Activated T-helper 17 cell treated with anti-CD3 and anti-CD28 coated beads, Interleukin-2, amount 50 U/mL, for 72 hours (primary cell): ENCODE results near the gene OR13C9. TPM values are rescaled to one million over a fixed set of nuclear protein-coding genes. Genes with fewer than 3 reads are reported as not detected.
"Not testable (repeated sequence)": the region's sequence is repeated elsewhere in the genome, so short reads cannot be mapped to it uniquely, and the experiment has no call there.

ENCODE experiments used
- ATAC-seq: fragments of 150-1000 bp; cut with Tn5 transposase; replicated peaks from 2 replicates; pipeline ENCODE4 v1.10.0; 2021; ENCODE audit warnings: mild to moderate bottlenecking, moderate library complexity
- H3K27ac Mint-ChIP-seq: one replicate; pipeline ENCODE4 v1.8.0; 2022; ENCODE audit warnings: mixed read lengths
- H3K27me3 Mint-ChIP-seq: one replicate; pipeline ENCODE4 v1.8.0; 2022; ENCODE audit warnings: mixed read lengths
- H3K36me3 Mint-ChIP-seq: one replicate; pipeline ENCODE4 v1.8.0; 2022; ENCODE audit warnings: low read depth, mild to moderate bottlenecking, mixed read lengths
- H3K4me1 Mint-ChIP-seq: one replicate; pipeline ENCODE4 v1.8.0; 2022; ENCODE audit warnings: mixed read lengths
- H3K4me3 Mint-ChIP-seq: one replicate; pipeline ENCODE4 v1.8.0; 2022; ENCODE audit warnings: mild to moderate bottlenecking, mixed read lengths
- H3K9me3 Mint-ChIP-seq: one replicate; pipeline ENCODE4 v1.8.0; 2022; ENCODE audit warnings: mixed read lengths
- total RNA-seq, 2 donors: library from RNA; stranded (reverse); gene quantifications; one replicate each; pipeline ENCODE4 v1.2.3, GENCODE V29; 2022

Gene OR13C9
- total RNA-seq = not detected

GRCh38 chr9:104618104-104618503 lies at the start of gene OR13C9:
Gene OR13C9 (minus strand): TSS chr9:104618204. CDS start chr9:104618204, 0 bp downstream.
- no peaks in the 10 kb centered on the region for H3K36me3 Mint-ChIP-seq
- no peaks in the 10 kb centered on the region for H3K9me3 Mint-ChIP-seq
- no peaks in the 10 kb centered on the region for H3K4me1 Mint-ChIP-seq
- H3K27me3 Mint-ChIP-seq = no peaks in the 10 kb centered on the region
- H3K27ac Mint-ChIP-seq = no peak within 1 kb of the TSS
- no peak for ATAC-seq
- no peak within 1 kb of the TSS for H3K4me3 Mint-ChIP-seq

- Mint-ChIP-seq H3K4me1 (no peaks in the 10 kb centered on the region), H3K27ac (no peak overlapping the region), H3K4me3 (no peak overlapping the region), H3K9me3 (no peaks in the 10 kb centered on the region), H3K27me3 (peaks cover 4% of the 10 kb centered on the region), H3K36me3 (no peaks in the 10 kb centered on the region)
- no peak for ATAC-seq
These were observed 40.6 kb upstream of the OR13C9 start for GRCh38 chr9:104658496-104659195.

GRCh38 chr9:104635456-104635855 lies 17.5 kb upstream of the OR13C9 start:
- H3K27me3 Mint-ChIP-seq = peaks cover 2% of the 10 kb centered on the region
- no peaks in the 10 kb centered on the region for H3K36me3 Mint-ChIP-seq
- H3K27ac Mint-ChIP-seq = no peak overlapping the region
- H3K9me3 Mint-ChIP-seq = peaks cover 9% of the 10 kb centered on the region
- ATAC-seq = no peak
- H3K4me3 Mint-ChIP-seq = no peak overlapping the region
- H3K4me1 Mint-ChIP-seq = no peaks in the 10 kb centered on the region

GRCh38 chr9:104633976-104634520 lies 16.0 kb upstream of the OR13C9 start:
- Mint-ChIP-seq H3K4me1 (no peaks in the 10 kb centered on the region), H3K27me3 (peaks cover 6% of the 10 kb centered on the region), H3K9me3 (peaks cover 9% of the 10 kb centered on the region), H3K4me3 (no peak overlapping the region), H3K36me3 (no peaks in the 10 kb centered on the region), H3K27ac (no peak overlapping the region)
- no peak for ATAC-seq

GRCh38 chr9:104625964-104626363 lies 8.0 kb upstream of the OR13C9 start:
- H3K4me3 Mint-ChIP-seq, H3K27ac Mint-ChIP-seq, H3K27me3 Mint-ChIP-seq, H3K36me3 Mint-ChIP-seq, ATAC-seq, H3K4me1 Mint-ChIP-seq, H3K9me3 Mint-ChIP-seq: not testable (repeated sequence)

GRCh38 chr9:104617418-104617817 lies 586 bp downstream of the OR13C9 start:
- no peaks in the 10 kb centered on the region for H3K27me3 Mint-ChIP-seq
- no peak overlapping the region for H3K27ac Mint-ChIP-seq
- H3K4me3 Mint-ChIP-seq = no peak overlapping the region
- H3K36me3 Mint-ChIP-seq = no peaks in the 10 kb centered on the region
- H3K4me1 Mint-ChIP-seq = no peaks in the 10 kb centered on the region
- no peak for ATAC-seq
- no peaks in the 10 kb centered on the region for H3K9me3 Mint-ChIP-seq

GRCh38 chr9:104611213-104611612 lies 6.8 kb downstream of the OR13C9 start:
- Mint-ChIP-seq H3K4me3 (no peak overlapping the region), H3K27ac (no peak overlapping the region), H3K4me1 (no peaks in the 10 kb centered on the region), H3K36me3 (no peaks in the 10 kb centered on the region), H3K9me3 (no peaks in the 10 kb centered on the region), H3K27me3 (no peaks in the 10 kb centered on the region)
- no peak for ATAC-seq

GRCh38 chr9:104608336-104608735 lies 9.7 kb downstream of the OR13C9 start:
- H3K9me3 Mint-ChIP-seq = no peaks in the 10 kb centered on the region
- H3K27me3 Mint-ChIP-seq = no peaks in the 10 kb centered on the region
- H3K4me3 Mint-ChIP-seq = no peak overlapping the region
- H3K4me1 Mint-ChIP-seq = no peaks in the 10 kb centered on the region
- no peak for ATAC-seq
- H3K27ac Mint-ChIP-seq = no peak overlapping the region
- H3K36me3 Mint-ChIP-seq = no peaks in the 10 kb centered on the region

- no peaks in the 10 kb centered on the region for H3K9me3 Mint-ChIP-seq
- H3K27me3 Mint-ChIP-seq = no peaks in the 10 kb centered on the region
- ATAC-seq = no peak
- no peaks in the 10 kb centered on the region for H3K36me3 Mint-ChIP-seq
- no peaks in the 10 kb centered on the region for H3K4me1 Mint-ChIP-seq
- no peak overlapping the region for H3K27ac Mint-ChIP-seq
- H3K4me3 Mint-ChIP-seq = no peak overlapping the region
These were observed 11.9 kb downstream of the OR13C9 start for GRCh38 chr9:104606152-104606551.

GRCh38 chr9:104605527-104605926 lies 12.5 kb downstream of the OR13C9 start, which contains the start of gene OR13C2:
Gene OR13C2 (minus strand): TSS chr9:104605627. CDS start chr9:104605627, 0 bp downstream.
- not testable (repeated sequence) for ATAC-seq, H3K36me3 Mint-ChIP-seq, H3K4me1 Mint-ChIP-seq, H3K27ac Mint-ChIP-seq, H3K9me3 Mint-ChIP-seq, H3K4me3 Mint-ChIP-seq, H3K27me3 Mint-ChIP-seq

- H3K27ac Mint-ChIP-seq = no peak overlapping the region
- no peak for ATAC-seq
- no peaks in the 10 kb centered on the region for H3K9me3 Mint-ChIP-seq
- H3K27me3 Mint-ChIP-seq = no peaks in the 10 kb centered on the region
- no peaks in the 10 kb centered on the region for H3K4me1 Mint-ChIP-seq
- no peak overlapping the region for H3K4me3 Mint-ChIP-seq
- H3K36me3 Mint-ChIP-seq = no peaks in the 10 kb centered on the region
These were observed 13.2 kb downstream of the OR13C9 start for GRCh38 chr9:104604801-104605200.

GRCh38 chr9:104599313-104599712 lies 18.7 kb downstream of the OR13C9 start, which contains the start of gene OR13C5:
Gene OR13C5 (minus strand): TSS chr9:104599413. CDS start chr9:104599413, 0 bp downstream.
- ATAC-seq, H3K4me3 Mint-ChIP-seq, H3K9me3 Mint-ChIP-seq: not testable (repeated sequence)

GRCh38 chr9:104598749-104599148 lies 19.3 kb downstream of the OR13C9 start:
- H3K4me1 Mint-ChIP-seq, H3K27ac Mint-ChIP-seq, H3K36me3 Mint-ChIP-seq, ATAC-seq, H3K9me3 Mint-ChIP-seq, H3K4me3 Mint-ChIP-seq, H3K27me3 Mint-ChIP-seq: not testable (repeated sequence)

More at GRCh38 chr9:104599313-104599712, 18.7 kb downstream of the OR13C9 start, which contains the start of gene OR13C5:
- not testable (repeated sequence) for H3K27me3 Mint-ChIP-seq, H3K4me1 Mint-ChIP-seq, H3K27ac Mint-ChIP-seq, H3K36me3 Mint-ChIP-seq

- ATAC-seq = no peak
- no peaks in the 10 kb centered on the region for H3K4me1 Mint-ChIP-seq
- peaks cover 5% of the 10 kb centered on the region for H3K9me3 Mint-ChIP-seq
- no peak overlapping the region for H3K4me3 Mint-ChIP-seq
- no peak overlapping the region for H3K27ac Mint-ChIP-seq
- no peaks in the 10 kb centered on the region for H3K27me3 Mint-ChIP-seq
- H3K36me3 Mint-ChIP-seq = no peaks in the 10 kb centered on the region
These were observed 28.4 kb downstream of the OR13C9 start for GRCh38 chr9:104589626-104590025.

GRCh38 chr9:104586496-104587180 lies 31.4 kb downstream of the OR13C9 start:
- no peaks in the 10 kb centered on the region for H3K4me1 Mint-ChIP-seq
- no peaks in the 10 kb centered on the region for H3K9me3 Mint-ChIP-seq
- H3K36me3 Mint-ChIP-seq = no peaks in the 10 kb centered on the region
- H3K27ac Mint-ChIP-seq = no peak overlapping the region
- ATAC-seq = no peak
- H3K27me3 Mint-ChIP-seq = no peaks in the 10 kb centered on the region
- no peak overlapping the region for H3K4me3 Mint-ChIP-seq
